SH-SY5Y (cell line): ENCODE measurements around the gene SNTG2.

ENCODE experiments used
- GATA2 ChIP-seq: IDR thresholded peaks from 2 replicates; pipeline ENCODE4 v1.6.1; 2011; ENCODE audit warnings: mild to moderate bottlenecking, low read depth, low read length
- GATA3 ChIP-seq: IDR thresholded peaks from 2 replicates; pipeline ENCODE4 v1.6.1; 2011; ENCODE audit warnings: low read depth, mild to moderate bottlenecking, low read length, moderate library complexity

DNA sequence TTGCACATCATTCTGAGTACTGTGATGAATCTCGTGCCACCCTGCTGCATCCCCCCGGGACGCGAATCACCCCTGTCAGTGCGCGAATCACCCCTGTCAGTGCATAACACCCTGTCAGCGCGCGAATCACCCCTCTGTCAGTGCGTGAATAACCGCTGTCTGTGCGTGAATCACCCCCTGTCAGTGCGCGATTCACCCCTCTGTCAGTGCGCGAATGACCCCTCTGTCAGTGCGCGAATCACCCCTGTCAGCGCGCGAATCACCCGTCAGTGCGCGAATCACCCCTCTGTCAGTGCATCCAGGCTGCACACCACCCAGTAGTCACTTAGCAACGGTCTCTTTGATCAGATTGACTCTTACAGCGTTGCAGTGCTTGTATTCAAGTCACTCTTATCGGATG, 328.2 kb downstream of the SNTG2 start:
- no peak for TF ChIP-seq GATA3
- no peak for TF ChIP-seq GATA2
